ENCODE data around the gene KLKB1. TPM values are rescaled to one million over a fixed set of nuclear protein-coding genes. Genes with fewer than 3 reads are reported as not detected.

KLKB1 gene
- total and polyA plus RNA-seq, 2 donors (not counting 1 experiment from before 2014, with no cell fraction given), result 0.44 to 1.0 TPM

GRCh38 chr4:186192066-186192612 lies 35.2 kb upstream of the KLKB1 start:
- peaks cover 17 to 21% of the 10 kb centered on the region in 2 donors for H3K4me1 ChIP-seq (ENCODE audit: control insufficient read depth in 2 of 2, insufficient read depth in 2 of 2, low read length in 2 of 2)
- H3K9ac ChIP-seq (ENCODE audit: low read length), result peak overlapping the region; percentile 92
- H3K27me3 Mint-ChIP-seq, result no peaks in the 10 kb centered on the region
- H3K4me2 ChIP-seq (replicated peaks; ENCODE audit: low read depth, low read length, poor library complexity, severe bottlenecking), result peak overlapping the region; percentile 94
- H3K79me2 ChIP-seq (ENCODE audit: control insufficient read depth, insufficient read depth, low read length), result no peaks in the 10 kb centered on the region
- peak overlapping the region; percentile 94 for H2AFZ ChIP-seq (ENCODE audit: insufficient read depth, low read depth, low read length, poor library complexity, severe bottlenecking)
- no peaks in the 10 kb centered on the region for H3K27me3 ChIP-seq (replicated peaks in 1 of 4; ENCODE audit: control extremely low read depth in 1 of 4, control insufficient read depth in 3 of 4, insufficient read depth in 4 of 4, low read length in 3 of 4)
- no peak for ATAC-seq (ENCODE audit: low read depth)
- no peaks in the 10 kb centered on the region for H3K36me3 ChIP-seq (replicated peaks in 1 of 2; ENCODE audit: control extremely low read depth in 1 of 2, control insufficient read depth in 1 of 2, extremely low read depth in 1 of 2, insufficient read depth in 2 of 2, low read length in 1 of 2)
- POLR2A ChIA-PET, result no interaction called here
- no peak for DNase-seq
- intact Hi-C loops (cut with micrococcal nuclease), result loop anchor here (5.0 to 10.0 kb wide), 4 partner anchors 127 to 1655 kb away; partner anchors contain the start of genes ANKRD37, LRP2BP and TLR3
- no peaks in the 10 kb centered on the region for H3K9me3 ChIP-seq (ENCODE audit: control extremely low read depth in 1 of 3, control insufficient read depth in 2 of 3, insufficient read depth in 1 of 3, low read length in 2 of 3)
- H3K27ac Mint-ChIP-seq, result peak overlapping the region; percentile 95
- peaks cover 27% of the 10 kb centered on the region for H3K4me1 Mint-ChIP-seq
- 1% methylated on average over 15 of the region's 22 CpGs for WGBS (ENCODE audit: insufficient coverage)
- H4K20me1 ChIP-seq (ENCODE audit: control insufficient read depth, insufficient read depth, low read length, poor library complexity, severe bottlenecking), result no peaks in the 10 kb centered on the region
- H3K4me3 Mint-ChIP-seq, result peak overlapping the region; percentile 94
- peak overlapping the region; percentile 66 to 95 (median 90) for H3K4me3 ChIP-seq (ENCODE audit: control extremely low read depth in 1 of 5, extremely low read depth in 1 of 5, insufficient read depth in 1 of 5, low read depth in 2 of 5, low read length in 4 of 5)
- H3K9me3 Mint-ChIP-seq (ENCODE audit: insufficient read depth), result no peaks in the 10 kb centered on the region
- H3K27ac ChIP-seq (ENCODE audit: low read length in 2 of 2), result peak overlapping the region; percentile 71 to 89
- no peak for TF ChIP-seq CTCF (IDR thresholded peaks at IDR 0.05)
- TF ChIP-seq EZH2 (IDR thresholded peaks at IDR 0.05; ENCODE audit: borderline replicate concordance, insufficient read depth, low read depth, low read length, poor library complexity, severe bottlenecking), result no peak
- CTCF ChIA-PET, result interaction anchor here (1.3 to 2.7 kb wide), 3 partner anchors 10 to 395 kb away, joined by 3 to 11 read pairs (median 7); no protein-coding TSS in a partner anchor

- Histone ChIP-seq H3K9ac (ENCODE audit: low read length) (no peak overlapping the region), H3K27me3 (replicated peaks in 1 of 4; ENCODE audit: control extremely low read depth in 1 of 4, control insufficient read depth in 3 of 4, insufficient read depth in 4 of 4, low read length in 3 of 4) (no peaks in the 10 kb centered on the region), H3K4me1 (ENCODE audit: control insufficient read depth in 2 of 2, insufficient read depth in 2 of 2, low read length in 2 of 2) (peaks cover 17 to 21% of the 10 kb centered on the region in 2 donors), H3K36me3 (replicated peaks in 1 of 2; ENCODE audit: control extremely low read depth in 1 of 2, control insufficient read depth in 1 of 2, extremely low read depth in 1 of 2, insufficient read depth in 2 of 2, low read length in 1 of 2) (no peaks in the 10 kb centered on the region), H3K4me3 (ENCODE audit: control extremely low read depth in 1 of 5, extremely low read depth in 1 of 5, insufficient read depth in 1 of 5, low read depth in 2 of 5, low read length in 4 of 5) (no peak overlapping the region), H3K27ac (ENCODE audit: low read length in 2 of 2) (no peak overlapping the region), H4K20me1 (ENCODE audit: control insufficient read depth, insufficient read depth, low read length, poor library complexity, severe bottlenecking) (no peaks in the 10 kb centered on the region), H3K79me2 (ENCODE audit: control insufficient read depth, insufficient read depth, low read length) (no peaks in the 10 kb centered on the region), H3K9me3 (ENCODE audit: control extremely low read depth in 1 of 3, control insufficient read depth in 2 of 3, insufficient read depth in 1 of 3, low read length in 2 of 3) (no peaks in the 10 kb centered on the region), H3K4me2 (replicated peaks; ENCODE audit: low read depth, low read length, poor library complexity, severe bottlenecking) (no peak overlapping the region), H2AFZ (ENCODE audit: insufficient read depth, low read depth, low read length, poor library complexity, severe bottlenecking) (no peak overlapping the region)
- no peak for DNase-seq
- no peak for ATAC-seq (ENCODE audit: low read depth)
- H3K27ac Mint-ChIP-seq, result no peak overlapping the region
- H3K9me3 Mint-ChIP-seq (ENCODE audit: insufficient read depth), result no peaks in the 10 kb centered on the region
- intact Hi-C loops (cut with micrococcal nuclease), result loop anchor here (5.0 to 10.0 kb wide), 4 partner anchors 129 to 1657 kb away; partner anchors contain the start of genes ANKRD37, LRP2BP and TLR3
- no CpG with 5 or more reads among the region's 5 CpGs for WGBS (ENCODE audit: insufficient coverage)
- H3K4me1 Mint-ChIP-seq, result peaks cover 27% of the 10 kb centered on the region
- no peak overlapping the region for H3K4me3 Mint-ChIP-seq
- ChIA-PET CTCF (no interaction called here), POLR2A (interaction anchor here (0.9 kb wide), 1 partner anchor 90 kb away, joined by 3 read pairs; no protein-coding TSS in a partner anchor)
- H3K27me3 Mint-ChIP-seq, result no peaks in the 10 kb centered on the region
- TF ChIP-seq CTCF (IDR thresholded peaks at IDR 0.05) (no peak), EZH2 (IDR thresholded peaks at IDR 0.05; ENCODE audit: borderline replicate concordance, insufficient read depth, low read depth, low read length, poor library complexity, severe bottlenecking) (no peak)
These were observed 33.5 kb upstream of the KLKB1 start for GRCh38 chr4:186193851-186194250.

Data from B cell (primary cell).